HS-27A (cell line): ENCODE data around the gene TTLL11.
"Not testable (repeated sequence)": the region's sequence is repeated elsewhere in the genome, so short reads cannot be mapped to it uniquely, and the experiment has no call there.

Experiments used
- DNase-seq: peaks from one replicate; pipeline ENCODE4 v3.0.0-alpha.2; 2012; ENCODE audit warnings: low read depth, missing footprints

TTLL11 gene

DNA sequence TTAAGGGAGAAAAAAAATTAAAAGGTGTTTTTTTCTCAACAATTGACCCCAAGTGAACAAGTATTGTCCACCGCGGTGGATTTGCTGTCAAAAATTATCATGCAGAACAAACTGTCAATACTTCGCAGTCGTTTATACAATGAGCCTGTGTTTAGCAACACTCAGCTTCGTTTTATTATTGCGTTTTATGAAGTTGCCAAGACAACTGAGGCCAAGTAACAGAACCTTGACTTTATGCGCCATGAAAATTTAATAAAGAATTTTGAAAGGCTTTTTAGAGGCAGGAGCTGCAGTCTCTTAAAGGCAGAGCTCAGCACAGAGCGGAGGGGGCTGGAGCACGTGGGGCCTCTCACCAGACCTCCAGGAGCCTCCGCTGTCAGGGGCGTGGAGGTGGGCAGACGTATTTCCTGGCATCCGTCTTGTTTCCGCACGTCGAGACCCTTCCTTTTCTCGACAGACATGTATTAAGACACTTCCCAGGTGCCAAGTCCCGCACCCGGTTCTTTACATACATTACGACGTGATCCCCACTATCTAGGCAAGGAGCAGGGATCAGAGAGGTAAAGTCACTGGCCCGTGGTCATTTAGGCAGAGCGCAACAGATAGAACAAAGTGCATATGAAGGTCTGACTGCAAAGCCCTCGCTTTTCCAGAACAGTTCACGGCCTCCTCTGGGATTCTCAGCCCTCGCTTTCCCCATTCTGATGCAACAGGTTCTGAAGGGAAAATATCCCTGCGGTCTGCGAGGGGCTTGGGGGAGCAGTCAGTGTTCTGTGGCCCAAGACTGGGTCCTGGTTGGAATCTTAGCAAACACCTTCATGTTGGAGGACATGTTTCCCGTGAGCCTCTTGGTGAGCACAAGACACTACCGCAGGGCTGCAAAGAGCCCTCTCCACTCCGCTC, 277.3 kb downstream of the TTLL11 start:
- no peak for DNase-seq

DNA sequence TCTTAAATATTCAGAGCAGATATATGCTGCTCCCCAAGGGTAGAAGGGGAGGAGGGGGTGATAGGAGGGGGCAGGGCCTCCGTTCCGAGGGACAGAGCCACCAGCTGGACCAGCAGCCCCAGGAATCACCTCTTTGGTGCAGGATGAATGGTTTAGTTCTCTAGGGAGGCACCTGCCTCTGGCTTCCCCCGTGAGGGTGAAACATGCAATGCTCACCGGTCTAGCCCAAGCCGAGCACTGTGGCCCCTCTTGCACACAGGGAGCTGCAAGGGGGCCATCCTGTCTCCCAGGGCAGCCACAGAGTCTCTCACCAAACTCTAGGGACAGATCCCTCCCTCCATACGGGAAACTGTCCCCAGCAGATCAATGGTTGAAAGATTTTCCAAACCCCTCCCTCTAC, 278.0 kb downstream of the TTLL11 start:
- DNase-seq = no peak

- DNase-seq = no peak
Measured at GRCh38 chr9:121814594-121814993, 278.5 kb downstream of the TTLL11 start.

DNA sequence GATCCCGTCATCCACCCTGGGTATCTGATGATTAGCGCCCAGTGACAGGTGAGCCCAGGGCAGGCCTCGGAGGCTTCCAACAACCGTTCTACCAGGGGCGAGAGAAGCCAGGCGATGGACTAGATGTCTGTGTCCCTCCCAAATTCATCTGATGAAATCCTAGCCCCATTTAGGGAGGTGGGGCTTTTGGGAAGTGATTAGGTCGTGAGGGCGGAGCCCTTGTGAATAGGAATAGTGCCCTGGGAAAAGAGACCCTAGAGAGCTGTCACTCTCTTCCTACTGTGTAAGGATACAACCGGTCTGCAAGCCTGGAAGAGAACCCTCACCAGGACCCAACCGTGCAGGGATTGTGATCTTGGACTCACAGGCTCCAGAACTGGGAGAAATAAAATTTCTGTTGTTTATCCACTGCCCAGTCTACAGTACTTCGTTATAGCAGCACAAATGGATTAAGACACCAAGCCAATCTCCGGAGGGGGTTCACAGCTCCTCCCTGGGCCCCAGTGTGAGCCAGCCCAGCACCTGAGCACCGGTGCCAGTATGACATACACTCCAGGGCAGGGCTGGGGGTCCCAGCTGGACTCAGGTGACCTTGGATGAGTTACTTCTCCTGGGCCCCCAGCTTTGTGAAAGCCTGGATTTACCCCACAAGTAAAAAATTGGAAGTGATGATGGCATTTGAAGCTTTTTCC, 279.4 kb downstream of the TTLL11 start:
- no peak for DNase-seq

DNA sequence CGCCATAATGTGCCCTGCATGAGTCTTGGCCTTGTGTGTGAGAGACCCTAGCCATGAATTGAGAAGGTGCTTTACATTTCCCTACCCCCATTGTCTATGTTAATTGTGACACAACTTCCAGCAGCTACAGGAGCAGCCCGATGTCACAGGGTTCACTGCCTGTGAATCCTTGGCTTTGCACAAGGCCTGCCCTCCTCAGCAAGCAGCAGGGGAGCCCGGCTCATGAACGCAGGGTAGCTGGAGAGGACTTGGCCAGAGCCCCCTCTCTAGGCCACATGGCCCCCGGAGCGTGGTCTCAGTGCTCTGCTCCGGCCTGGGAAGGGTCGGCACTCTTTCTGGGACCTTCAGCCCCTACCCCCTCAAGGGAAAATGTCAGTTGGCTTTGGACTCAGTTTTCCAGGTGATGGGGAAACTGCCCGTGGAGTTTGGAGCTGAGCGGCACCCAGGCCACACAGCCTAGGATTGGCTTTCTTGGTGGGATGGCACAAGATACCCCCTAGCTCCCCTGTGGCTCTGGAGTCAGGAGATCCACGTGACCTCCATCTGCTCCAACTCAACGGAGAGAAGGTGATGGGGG, 280.9 kb downstream of the TTLL11 start:
- no peak for DNase-seq

GRCh38 chr9:121811751-121812150, 281.4 kb downstream of the TTLL11 start:
- DNase-seq = no peak

DNA sequence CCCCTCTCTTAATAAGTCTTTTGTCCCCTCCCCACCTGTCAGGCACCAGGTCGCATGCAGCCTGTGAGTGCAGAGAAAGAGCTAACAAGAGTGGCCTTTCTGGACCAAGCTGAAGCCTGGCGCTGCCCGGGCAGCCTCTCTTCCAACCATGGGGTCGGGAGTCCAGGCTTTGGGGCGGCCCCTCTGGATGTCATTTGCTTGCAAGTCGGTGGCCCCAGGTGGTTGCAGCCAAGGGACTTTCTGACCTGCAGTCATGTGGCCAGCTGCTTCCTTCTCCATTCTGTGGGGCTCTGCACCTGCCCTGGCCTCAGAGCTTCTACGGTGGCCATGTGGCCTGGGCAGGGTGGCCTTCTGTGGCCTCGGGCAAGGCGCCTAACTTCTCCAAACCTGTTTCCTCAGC, 282.0 kb downstream of the TTLL11 start:
- DNase-seq = no peak

GRCh38 chr9:121810489-121810888, 282.6 kb downstream of the TTLL11 start:
- no peak for DNase-seq

GRCh38 chr9:121809356-121810050, 283.6 kb downstream of the TTLL11 start:
- DNase-seq = no peak

GRCh38 chr9:121808781-121809180, 284.3 kb downstream of the TTLL11 start:
- no peak for DNase-seq

DNA sequence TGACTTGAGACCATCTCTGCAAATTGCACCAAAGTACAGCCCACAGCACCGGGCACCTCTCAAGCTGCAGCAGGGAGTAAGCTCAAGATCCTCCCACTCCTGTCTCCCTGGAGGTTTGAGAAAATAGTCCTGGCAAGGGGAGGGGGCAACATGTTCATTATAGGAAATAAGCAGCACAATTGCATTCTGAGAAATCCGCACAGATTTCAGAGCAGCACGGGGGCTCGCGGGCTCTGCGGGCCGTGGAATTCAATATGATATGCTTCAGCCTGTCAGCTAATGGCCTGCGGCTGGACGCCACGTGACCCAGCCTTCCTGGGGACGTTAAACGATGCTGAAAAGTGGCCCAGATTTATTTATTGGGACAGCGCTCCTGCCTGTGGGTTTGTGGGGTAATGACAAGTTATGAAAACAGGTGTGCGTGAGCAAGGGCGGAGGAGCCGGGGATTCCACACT, 285.3 kb downstream of the TTLL11 start:
- no peak for DNase-seq

DNA sequence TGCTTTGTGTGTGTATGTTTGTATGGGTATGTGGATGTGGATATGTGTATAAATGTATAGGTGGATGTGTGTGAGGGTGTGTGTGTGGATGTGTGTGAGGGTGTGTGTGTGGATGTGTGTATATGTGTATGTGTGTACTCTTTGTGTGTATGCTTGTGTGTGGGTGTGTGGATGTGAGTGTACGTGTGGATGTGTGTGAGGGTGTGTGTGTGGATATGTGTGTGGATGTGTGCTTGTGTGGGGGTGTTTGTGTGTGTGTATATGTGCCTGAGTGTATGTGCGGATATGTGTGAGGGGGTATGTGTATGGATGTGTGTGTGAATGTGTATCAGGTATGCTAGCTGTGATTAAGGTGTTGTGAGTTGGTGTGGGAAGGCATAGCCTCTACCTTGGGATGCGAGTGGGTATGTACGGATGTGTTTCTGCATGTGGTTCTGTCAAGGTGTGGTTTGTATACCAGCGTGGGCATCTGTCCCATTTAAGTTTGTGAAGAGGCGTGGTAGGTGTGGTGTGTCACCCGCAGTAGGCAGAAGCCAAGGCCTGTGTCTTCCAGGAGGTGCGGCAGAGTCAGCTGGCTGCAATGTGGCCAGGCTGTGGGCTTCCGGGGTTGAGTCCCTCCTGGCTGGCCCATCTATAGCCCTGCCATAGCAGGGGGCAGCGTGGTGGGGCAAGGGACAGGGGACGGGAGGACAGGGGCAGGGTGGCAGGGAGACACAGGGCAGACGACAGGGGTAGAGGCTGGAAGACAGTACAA, 285.9 kb downstream of the TTLL11 start:
- DNase-seq = no peak

DNA sequence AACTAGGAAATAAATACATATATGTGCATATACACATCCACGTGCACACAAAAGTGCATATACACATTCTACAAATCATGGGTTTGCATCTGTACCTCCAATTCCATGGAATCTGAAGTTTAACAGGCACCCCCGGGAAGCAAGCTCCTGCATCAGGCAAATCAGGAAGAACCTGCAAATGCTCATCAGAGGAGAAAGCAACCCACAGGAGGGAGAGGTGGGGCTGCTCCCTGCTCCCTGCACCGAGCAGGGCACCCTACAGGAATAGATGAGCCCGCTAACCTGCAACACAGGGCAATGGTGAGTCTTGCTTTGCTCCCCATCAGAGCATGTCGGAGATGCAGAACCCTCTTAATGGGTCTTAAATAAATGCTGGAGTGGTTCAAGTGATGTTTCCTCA, 290.4 kb downstream of the TTLL11 start:
- DNase-seq = no peak

- DNase-seq = no peak
Measured at GRCh38 chr9:121801579-121801978, 291.5 kb downstream of the TTLL11 start.

DNA sequence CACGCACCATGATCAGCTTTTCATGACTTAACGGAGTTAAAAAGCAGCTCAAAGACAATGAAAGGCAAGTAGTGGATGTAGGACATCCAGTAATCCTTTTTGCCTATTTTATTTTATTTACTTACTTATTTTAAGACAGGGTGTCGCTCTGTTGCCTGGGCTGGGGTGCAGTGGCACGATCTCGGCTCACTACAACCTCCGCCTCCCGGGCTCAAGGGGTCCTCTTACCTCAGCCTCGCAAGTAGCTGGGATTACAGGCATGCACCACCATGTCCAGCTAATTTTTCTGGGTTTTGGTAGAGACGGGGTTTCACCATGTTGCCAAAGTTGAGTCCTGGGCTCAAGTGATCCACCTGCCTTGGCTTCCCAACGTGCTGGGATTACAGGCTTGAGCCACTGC, 292.7 kb downstream of the TTLL11 start:
- DNase-seq = no peak

- DNase-seq = no peak
Measured at GRCh38 chr9:121798941-121799340, 294.2 kb downstream of the TTLL11 start.

- no peak for DNase-seq
Measured at GRCh38 chr9:121797081-121797480, 296.0 kb downstream of the TTLL11 start.

DNA sequence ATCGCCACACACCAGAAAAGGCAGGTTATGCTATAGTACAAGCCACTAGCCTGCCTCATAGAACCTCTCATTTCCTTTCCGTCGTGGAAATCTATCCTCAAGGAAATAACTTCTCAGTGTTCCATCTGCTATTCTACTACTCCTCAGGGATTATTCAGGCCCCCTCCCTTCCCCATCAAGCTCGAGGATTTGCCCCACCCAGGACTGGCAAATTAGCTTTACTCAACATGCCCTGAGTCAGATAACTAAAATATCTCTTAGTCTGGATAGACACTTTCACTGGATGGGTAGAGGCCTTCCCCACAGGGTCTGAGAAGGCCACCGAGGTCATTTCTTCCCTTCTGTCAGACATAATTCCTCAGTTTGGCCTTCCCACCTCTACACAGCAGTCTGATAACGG, 298.8 kb downstream of the TTLL11 start:
- DNase-seq = not testable (repeated sequence)

- not testable (repeated sequence) for DNase-seq
Measured at GRCh38 chr9:121792476-121792875, 300.6 kb downstream of the TTLL11 start.

DNA sequence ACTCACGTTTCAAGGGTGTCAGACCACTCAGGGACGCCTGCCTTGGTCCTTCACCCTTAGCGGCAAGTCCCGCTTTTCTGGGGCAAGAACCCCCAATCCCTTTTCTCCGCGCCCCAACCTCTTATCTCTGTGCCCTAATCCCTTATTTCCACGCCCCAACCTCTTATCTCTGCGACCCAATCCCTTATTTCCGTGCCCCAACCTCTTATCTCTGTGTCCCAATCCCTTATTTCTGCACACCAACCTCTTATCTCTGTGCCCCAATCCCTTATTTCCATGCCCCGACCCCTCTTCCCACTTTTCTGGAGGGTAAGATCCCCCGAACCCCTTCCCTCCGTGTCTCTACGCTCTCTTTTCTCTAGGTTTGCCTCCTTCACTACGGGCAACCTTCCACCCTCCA, 302.3 kb downstream of the TTLL11 start:
- no peak for DNase-seq

DNA sequence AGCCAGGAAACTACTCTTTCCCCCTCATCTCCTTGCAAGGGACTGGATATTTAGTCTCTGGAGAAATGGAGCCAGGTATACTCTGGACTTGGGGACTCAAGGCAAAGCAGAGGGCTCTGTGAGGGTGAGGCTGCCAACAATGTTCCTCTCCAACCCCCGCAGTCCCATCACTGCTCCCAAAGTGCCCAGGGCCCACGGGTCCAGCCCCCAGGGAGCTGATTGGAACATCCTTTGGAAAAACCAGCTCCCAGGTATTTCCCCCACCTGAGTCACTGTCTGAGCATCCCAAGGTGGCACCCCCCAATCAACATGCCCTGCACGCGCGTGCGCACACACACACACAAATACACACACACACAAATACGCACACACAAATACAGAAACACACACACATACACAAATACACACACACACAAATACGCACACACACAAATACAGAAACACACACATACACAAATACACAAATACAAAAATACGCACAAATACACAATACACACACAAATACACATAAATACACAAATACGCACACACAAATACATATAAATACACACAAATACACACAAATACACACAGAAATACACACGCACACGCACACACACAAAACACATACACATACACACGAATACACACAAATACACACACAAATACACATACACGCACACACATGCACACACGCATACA, 304.3 kb downstream of the TTLL11 start:
- no peak for DNase-seq
